Hypothalamus (tissue), 51 donors: ENCODE data around the gene PRTG.
"Not testable (repeated sequence)": the region's sequence is repeated elsewhere in the genome, so short reads cannot be mapped to it uniquely, and the experiment has no call there.

Experiments used
- DNase-seq, 51 donors: peaks; one replicate each; lab custom pipeline; 2025; lab: John Stamatoyannopoulos, UW

PRTG gene

DNA sequence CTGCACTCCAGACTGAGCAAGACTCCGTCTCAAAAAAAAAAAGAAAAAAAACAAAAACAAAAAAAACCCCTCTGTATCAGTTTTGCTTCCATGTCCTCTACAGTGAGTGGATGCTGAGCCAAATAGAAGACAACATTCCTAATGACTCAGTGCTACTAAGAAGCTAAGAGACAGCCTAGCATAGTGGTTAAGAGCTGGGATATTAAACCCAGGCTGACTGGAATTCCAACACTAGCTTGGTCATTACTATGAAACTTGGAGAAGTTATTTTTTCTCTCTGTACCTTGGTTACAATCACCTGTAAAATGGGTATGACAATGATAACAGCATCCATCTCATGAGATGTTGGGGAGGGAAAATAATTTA is 93.9 kb downstream of the PRTG start:
- DNase-seq = no peak

DNA sequence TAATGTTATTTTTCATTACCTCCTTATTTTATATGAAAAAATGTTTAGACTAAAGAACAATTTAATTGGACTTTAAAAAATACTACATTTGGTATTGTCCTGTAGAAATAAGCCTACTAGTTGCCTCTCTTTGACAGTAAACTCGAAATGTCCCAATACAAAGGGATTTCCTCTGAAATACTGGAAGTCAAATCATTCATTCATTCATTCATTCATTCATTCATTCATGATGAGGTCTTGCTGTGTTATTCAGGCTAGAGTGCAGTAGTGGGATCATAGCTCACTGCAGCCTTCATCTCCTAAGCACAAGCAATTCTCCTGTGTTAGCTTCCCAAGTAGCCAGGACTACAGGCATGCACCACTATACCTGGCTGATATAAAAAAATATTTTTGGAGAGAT is 104.2 kb downstream of the PRTG start:
- no peak for DNase-seq

DNA sequence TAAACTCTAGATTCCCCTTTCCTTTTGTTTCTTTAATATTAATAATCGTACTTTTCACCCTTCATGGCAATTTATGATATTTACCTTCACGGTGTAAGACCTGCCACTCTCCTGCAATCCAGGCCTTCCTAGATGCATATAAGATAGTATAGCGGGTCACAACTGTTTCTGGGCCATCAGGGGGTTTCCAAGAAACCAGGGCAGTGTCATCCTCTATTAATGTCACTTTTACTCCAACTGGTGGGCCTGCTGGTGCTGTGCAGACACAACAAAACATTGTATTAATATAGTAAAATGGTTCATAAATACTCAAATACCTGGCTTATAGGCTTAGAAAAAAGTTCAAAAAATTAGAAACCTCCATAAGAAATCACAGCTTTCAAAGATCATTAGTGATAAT is 105.9 kb downstream of the PRTG start:
- no peak for DNase-seq

DNA sequence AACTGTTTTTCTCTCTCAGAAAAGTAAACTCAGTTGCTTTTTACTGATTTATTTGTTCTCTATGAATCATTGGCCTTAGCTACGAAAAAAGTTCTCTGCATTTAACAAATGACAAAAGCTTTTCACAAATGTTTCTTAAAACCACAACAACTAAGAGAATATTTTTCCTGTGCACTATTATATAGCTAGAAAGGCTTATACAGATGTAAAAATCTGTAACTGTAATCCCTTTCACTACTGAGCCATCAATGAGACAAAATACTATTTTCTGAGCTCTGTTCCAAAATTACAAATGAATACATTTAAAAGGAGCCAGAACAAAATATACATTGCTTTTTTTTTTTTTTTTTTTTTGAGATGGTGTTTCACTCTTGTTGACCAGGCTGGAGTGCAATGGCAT is 109.2 kb downstream of the PRTG start:
- no peak for DNase-seq

DNA sequence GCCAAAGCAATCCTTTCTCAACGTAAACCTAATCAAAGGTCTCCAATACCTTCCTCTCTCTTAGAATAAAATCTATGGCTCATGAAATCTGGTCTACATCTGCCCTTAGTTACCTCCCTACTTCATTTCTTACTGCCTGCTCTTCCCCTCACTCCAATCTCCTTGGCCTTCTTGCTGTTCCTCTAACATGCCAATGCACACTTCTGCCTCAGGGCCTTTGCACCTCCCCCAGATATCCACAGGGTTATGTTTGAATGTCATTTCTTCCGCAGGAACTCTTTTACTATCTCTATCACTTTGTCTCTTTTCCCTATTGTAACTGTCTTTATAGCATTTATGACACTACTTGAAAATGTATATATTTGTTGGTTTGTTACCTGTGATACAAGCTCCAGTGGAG is 110.5 kb downstream of the PRTG start:
- no peak for DNase-seq

DNA sequence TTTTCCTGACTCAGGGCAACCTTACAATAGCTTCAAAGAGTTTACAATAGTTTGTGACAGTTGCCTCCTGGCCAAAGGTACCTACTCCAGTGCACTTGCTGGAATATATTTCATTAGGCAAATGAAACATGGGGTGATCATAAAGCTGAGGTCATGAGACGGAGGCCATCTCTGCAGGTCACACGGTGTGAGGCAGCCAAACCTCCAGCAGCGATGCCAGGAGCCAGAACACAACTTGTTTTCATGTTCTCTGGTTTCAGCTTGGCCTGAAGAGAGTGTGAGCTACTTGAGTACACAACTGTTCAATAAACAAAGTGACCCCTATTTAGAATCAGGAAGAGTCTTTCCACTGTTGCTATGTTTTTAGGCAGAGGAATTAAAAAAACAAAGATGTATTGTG is 112.1 kb downstream of the PRTG start:
- peak in 6 of 51 donors; percentile 1 to 29 (median 12) for DNase-seq

DNA sequence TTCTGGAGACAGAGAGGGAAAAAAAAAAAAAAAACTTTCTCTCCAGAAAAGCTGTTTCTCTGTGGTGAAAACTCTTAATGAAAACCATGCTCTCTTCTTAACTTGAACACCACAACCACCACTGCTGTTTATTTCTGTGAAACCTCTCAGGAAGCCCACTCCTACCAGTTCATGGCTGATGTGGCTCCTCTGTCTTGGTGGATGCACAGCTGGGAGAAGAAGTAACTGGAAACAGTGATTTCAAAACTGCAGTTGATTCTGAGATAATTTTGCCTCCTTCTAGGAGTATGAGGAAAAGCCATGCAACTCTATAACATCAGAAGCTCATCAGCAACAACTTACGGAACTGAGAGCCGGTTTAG is 114.6 kb downstream of the PRTG start:
- no peak for DNase-seq

DNA sequence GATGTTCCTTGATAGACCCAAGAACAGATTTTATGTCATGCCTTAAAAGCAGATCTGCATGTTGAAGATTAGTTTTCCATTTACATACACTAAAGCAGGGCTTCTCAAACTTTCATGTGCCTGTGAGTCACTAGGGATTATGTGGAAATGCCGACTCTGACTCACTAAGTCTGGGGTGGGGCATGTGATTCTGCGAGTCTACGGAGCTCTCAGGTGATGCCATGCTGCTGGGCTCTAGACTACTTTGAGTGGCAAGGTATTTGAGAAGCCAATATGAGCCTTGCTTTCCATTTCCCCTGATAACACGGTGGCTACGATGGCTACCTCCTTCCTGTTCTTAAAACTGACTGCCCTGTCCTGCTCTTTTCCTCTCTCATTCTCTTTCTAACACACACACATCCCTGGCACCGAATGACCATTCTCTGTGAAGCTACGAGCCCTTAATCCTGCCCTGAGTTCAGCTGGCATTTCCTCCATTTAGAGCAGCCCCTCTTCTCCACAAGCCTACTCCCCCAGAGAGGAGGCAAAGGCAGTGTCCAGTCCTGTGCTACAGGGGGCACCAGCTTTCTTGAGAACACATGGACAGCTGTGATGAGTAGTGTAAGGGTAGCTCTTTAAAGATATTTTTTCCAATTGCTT is 115.1 kb downstream of the PRTG start:
- DNase-seq = peak in 1 of 51 donors; percentile 15

DNA sequence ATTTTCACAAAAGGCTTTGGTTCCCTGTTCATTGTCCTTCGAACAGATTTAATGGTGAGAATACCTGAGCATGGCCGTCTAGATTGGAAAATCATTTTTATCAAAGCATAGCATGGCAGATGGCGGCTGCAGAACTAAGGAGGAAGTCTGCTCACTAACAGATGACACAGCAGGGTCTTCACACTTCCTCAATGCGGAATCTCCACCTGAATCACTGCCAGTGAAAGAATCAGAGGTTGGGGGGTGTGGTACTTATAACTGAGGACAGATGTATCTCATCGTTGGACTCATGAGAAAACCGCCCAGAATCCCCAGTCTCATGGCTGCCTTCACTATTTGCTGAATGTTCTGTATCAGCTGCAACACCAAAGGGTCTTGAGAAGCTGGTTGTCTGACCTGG is 123.2 kb downstream of the PRTG start:
- no peak for DNase-seq

DNA sequence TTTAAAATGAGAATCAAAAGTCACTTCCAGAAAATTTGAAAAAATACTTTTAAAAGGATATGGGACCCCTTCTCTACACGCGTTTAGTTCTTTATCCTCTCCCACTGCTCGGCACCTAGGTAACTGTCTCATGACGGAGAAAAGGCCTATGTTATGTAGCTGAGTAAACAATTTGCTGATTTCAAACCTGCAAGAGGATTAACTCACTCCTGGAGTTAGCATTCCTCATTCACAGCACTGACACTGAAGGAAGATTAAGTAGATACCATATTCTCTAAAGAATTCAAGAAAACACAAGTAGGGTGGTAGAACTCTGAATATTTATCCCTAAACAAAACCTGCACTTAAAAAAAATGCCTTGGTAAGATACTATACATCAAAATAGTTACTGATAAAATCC is 124.6 kb downstream of the PRTG start:
- no peak for DNase-seq

DNA sequence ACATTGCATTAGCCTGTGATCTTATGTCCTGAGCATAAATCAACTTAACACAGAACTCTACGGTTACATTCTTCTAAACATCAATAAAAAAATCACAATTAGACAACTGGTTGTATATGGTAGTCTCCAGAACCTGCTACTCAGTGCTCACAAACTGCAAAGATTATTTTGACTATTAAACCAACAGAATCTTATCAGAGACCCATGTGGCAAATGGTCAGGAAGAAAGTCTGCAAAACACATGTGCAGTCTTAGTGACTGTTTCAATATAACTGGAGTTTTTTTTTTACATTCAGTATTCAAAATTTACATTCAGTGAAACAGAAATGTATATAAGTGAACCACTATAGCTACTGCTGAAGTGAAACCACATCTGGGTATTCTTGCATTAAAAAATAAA is 127.5 kb downstream of the PRTG start:
- DNase-seq = no peak

DNA sequence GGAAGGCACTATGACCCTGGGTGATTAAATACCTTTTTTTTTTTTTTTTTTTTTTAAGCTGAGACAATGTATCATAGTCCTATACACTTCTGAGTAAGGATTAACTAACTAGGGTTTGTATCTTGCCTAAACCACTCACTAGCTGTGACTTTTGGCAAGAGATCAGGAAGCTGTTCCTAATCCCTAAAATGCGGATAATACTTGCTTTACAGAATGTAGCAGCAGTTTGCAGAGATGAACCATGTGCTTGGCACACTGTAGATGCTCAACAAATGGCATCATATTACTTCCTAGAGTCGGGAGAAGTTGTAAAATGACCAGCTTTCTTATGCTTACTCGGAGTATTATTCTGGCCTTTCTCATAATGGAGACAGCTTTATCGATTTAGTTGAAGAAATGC is 129.2 kb downstream of the PRTG start:
- DNase-seq = no peak

DNA sequence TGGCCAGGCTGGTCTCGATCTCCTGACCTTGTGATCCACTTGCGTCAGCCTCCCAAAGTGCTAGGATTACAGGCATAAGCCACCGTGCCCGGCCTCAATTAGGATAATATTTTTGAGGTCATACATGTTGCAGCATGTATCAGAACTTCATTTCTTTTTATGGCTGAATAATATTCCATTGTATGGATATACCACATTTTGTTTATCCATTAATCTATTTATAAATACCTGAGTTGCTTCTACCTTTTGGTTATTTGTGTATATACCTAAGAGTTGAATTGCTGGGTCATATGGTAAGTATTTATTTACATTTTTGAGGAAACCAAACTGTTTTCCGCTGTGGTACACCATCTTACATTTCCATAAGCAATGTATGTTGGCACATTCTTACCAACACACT is 136.7 kb downstream of the PRTG start:
- DNase-seq = no peak

DNA sequence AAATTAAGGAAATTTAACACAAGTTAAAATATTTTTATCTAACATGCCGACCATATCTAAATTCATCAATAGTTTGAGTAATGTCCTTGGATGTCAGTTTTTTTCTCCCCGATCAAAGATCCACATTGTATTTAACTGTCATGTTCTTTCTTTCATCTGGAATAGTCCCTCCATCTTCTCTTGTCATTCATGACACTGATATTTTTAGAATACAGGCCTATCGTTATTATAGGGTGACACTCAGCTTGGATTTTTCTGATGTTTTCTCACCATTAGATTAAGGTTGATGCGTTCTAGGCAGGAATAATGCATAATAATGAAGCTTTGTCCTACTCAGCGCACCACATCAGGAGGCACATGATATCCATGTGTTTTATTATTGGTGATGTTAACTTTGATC is 141.6 kb downstream of the PRTG start:
- no peak for DNase-seq

DNA sequence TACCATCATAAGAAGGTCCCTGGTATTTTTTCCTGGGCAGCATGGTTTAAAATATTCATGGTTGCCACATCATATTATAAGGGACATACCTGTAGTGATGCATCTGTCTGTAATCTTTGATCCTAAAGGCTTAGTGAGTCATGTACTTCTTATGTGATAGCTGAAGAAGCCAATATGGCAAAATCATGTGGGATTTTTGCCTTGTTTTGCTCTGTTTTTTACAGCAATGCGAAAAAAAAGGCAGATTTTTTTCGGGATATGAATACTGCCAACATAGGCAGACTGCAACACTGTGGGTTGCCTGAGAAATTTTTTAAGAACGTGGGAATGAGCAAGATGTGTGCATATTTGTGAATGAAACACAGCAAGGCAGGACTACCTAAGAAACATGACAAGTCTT is 143.5 kb downstream of the PRTG start:
- DNase-seq = no peak

DNA sequence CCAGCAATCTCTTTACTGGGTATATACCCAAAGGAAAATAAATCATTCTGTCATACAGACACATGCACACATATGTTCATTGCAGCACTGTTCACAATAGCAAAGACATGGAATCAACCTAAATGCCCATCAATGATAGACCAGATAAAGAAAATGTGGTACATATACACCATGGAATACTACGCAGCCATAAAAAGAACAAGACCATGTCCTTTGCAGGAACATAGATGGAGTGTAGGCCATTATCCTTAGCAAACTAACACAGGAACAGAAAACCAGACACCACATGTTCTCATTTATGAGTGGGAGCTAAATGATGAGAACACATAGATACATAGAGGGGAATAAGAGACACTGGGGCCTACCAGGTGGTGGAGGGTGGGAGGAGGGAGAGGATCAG is 149.9 kb downstream of the PRTG start:
- DNase-seq = not testable (repeated sequence)

DNA sequence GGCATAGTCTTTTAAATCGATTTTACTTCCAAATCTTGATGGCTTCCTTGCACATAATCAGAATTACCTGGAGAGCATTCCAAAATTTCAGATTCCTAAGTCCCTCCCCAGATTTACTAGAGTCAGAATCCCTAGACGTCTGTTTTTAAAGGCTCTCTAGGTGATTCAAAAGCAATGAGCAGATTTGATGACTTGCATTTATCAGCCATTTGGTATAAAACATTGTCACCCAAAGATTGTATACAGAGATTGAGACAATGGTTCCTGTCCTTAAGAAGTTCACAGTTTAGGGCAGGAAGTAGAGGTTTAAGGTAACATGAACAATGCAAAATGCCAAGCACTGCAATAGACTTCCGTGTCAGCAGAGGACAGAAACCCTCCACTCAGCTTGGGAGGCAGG is 152.2 kb downstream of the PRTG start:
- DNase-seq = no peak

DNA sequence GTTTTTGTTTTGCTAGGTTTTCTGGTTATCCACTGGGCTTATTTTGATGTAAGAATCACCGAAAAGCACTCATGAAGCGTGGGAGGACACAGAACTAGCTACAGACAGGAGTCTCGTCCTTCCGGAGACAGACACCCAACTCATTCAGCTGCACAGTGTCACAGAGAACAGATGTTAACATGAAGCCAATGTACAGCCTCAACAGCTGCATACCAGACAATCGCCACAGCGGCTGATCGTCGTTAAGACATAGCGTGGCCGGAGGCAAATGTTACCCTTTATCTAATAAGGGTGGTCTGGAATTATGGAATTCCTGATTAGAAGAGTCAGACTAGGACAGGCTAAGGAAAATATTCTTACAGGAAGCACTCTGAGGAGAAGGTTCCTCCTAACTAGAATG is 153.7 kb downstream of the PRTG start:
- DNase-seq = no peak

DNA sequence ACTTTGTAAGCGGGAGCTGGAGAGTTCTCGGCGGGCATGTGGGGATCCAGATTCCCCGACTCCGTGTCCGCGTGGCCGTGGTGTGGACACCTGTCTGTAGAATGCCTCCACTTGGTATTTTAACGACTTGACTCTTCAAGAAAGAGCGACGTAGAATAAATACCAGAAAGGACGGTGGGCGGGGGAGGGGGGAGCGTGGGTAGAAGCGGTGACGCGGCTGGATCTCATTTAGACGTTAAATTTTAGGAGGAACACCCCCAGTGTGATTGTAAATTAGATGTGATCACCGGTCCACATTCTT is 154.2 kb downstream of the PRTG start:
- DNase-seq = peak in 1 of 51 donors; percentile 2

DNA sequence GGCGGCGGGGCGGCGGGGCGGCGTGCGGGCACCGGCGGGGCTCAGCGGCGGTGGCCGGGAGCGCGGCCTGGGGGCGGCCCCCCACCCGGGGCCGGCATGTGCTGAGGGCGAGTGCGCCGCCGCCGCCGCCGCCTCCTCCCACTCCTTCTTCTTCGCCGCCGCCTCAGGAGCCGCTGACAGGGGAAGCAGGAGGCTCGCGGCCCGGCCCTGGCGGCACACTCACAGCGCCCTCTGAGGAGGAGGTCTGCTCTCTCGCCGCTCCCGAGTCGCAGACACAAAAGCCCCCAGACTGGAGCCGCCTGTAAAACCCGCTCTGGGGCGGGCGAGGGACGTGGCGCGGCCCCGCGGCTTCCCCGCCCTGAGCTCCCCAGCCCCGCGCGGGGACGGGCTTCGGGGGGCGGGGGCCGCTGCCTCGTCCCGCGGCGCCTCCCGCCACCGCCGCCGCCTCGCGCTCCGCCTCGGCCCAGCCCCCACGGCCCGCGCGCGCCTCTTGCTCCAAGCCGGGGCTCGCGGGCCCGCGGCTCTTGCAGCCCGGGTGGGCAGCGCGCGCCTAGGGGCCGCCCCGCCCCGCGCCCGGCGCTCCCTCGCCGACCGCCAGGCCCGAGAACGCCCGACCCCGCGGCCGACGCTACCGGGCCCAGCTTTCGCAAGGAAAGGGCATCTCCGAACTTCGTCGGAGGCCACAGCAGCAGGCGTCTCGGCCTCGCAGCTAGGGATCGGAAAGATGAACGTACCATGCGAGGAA is 154.7 kb downstream of the PRTG start, which contains the start of gene PYGO1:
Gene PYGO1 (minus strand): TSS at position 276 of the 745 bp plus-strand sequence. CDS start 462 bp downstream, outside the sequence.
- DNase-seq = peak in 38 of 51 donors; percentile 5 to 77 (median 38)

DNA sequence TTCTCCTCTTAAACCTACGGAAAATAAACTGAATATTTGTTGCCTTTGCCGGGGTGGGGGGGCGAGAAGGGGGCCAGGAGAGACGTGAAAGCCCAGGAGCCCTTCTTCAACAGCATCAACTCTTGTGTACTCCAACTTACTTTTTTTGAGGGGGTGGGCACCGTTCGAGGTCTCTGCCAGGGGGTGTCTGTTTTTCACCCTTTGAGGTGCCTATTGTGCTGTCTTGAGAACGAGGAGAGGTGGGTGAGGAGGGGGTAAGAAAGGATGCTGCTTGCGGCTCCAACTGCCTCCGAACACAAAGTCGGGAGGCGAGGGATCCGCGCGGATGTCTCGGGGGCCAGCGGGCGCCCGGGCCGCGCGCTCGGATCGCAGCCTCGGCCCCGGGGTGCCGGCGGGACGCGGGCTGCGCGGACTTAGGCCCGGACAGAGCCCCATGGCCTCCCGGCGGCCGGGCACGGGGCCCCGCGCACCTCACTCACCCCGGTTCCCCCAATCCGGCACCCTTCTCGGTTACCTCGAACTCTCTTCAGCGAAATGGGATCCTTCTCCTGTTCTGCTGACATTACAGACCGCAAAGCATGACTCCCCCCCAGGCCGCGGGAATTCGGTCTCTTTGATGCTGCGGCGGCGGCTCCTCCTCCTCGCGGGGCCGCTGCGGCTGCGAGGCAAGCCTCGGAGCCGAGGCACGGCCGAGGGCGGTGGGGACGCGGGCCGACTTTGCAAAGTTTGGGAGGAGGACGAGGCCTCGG is 155.5 kb downstream of the PRTG start:
- DNase-seq = peak in 19 of 51 donors; percentile 4 to 54 (median 31)

DNA sequence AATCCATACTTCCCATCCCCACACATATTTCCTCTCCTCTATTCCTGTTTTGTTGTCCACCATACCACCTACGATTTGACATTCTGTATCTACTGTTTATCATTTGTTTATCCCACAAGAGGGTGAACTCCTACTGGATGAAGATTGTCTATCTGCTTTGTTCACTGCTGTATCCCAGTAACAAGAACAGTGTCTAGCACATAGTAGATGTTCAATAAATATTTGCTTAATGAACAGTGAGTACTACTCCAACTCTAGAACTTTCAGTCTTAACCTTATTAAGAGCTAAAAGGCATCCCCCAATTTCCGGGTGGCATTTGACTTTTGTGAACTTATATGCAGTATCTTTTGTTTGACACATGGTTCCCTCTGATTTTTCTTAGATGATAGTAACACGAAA is 156.1 kb downstream of the PRTG start:
- DNase-seq = no peak
